HL-60 (cell line): Measurements from ENCODE around the gene GDPD4.

Source experiments
- DNase-seq, 2 experiments: peaks; one replicate each; pipeline ENCODE4 v3.0.0-alpha.2; 2010 to 2020; ENCODE audit warnings: low read depth in 1 of 2, low spot score in 1 of 2
- H3K27ac ChIP-seq: fragments of 250-450 bp; sonication (Bioruptor Pico); replicated peaks from 2 replicates; pipeline ENCODE4 v1.5.1; 2020; ENCODE audit warnings: mild to moderate bottlenecking, moderate library complexity
- H3K27me3 ChIP-seq: fragments of 250-450 bp; sonication (Bioruptor Pico); 2 replicates; pipeline ENCODE4 v1.5.1; 2021; ENCODE audit warnings: mild to moderate bottlenecking, moderate library complexity; ENCODE audit not compliant: insufficient read depth, poor library complexity, severe bottlenecking
- H3K4me3 ChIP-seq: replicated peaks from 2 replicates; pipeline ENCODE4 v1.5.1; 2011; ENCODE audit warnings: mild to moderate bottlenecking, control low read depth, low read length; ENCODE audit not compliant: insufficient read depth
- CTCF ChIP-seq: IDR thresholded peaks from one replicate; pipeline ENCODE4 v1.5.1; 2011; ENCODE audit warnings: low read length, control low read depth, inconsistent platforms; ENCODE audit not compliant: insufficient read depth
- GABPA ChIP-seq: IDR thresholded peaks from 2 replicates; pipeline ENCODE4 v1.6.1; 2012; ENCODE audit warnings: low read depth
- POLR2AphosphoS5 ChIP-seq: IDR thresholded peaks from 2 replicates; pipeline ENCODE4 v1.6.1; 2012; ENCODE audit warnings: low read depth
- REST ChIP-seq: IDR thresholded peaks from 2 replicates; pipeline ENCODE4 v1.6.1; 2012; ENCODE audit warnings: low read depth; ENCODE audit not compliant: insufficient replicate concordance
- SPI1 ChIP-seq: IDR thresholded peaks from 2 replicates; pipeline ENCODE4 v1.6.1; 2012; ENCODE audit warnings: low read depth, mild to moderate bottlenecking, borderline replicate concordance

Gene GDPD4

GRCh38 chr11:77345621-77346020 lies 44.1 kb upstream of the GDPD4 start:
- Histone ChIP-seq H3K27ac (no peak overlapping the region), H3K4me3 (no peak overlapping the region), H3K27me3 (no peaks in the 10 kb centered on the region)
- TF ChIP-seq GABPA (no peak), REST (no peak), SPI1 (no peak)
- DNase-seq, result no peak

- Histone ChIP-seq H3K27ac (no peak overlapping the region), H3K27me3 (no peaks in the 10 kb centered on the region), H3K4me3 (no peak overlapping the region)
- DNase-seq, result no peak
- TF ChIP-seq POLR2AphosphoS5 (no peak), REST (no peak), CTCF (no peak), SPI1 (no peak), GABPA (no peak)
Observed at GRCh38 chr11:77340501-77340900, 39.0 kb upstream of the GDPD4 start.

GRCh38 chr11:77332259-77332658 lies 30.8 kb upstream of the GDPD4 start:
- H3K4me3 ChIP-seq, result no peak overlapping the region
- TF ChIP-seq REST (no peak), GABPA (no peak), SPI1 (no peak), CTCF (no peak), POLR2AphosphoS5 (no peak)
- H3K27me3 ChIP-seq, result no peaks in the 10 kb centered on the region
- H3K27ac ChIP-seq, result no peak overlapping the region
- DNase-seq, result no peak

GRCh38 chr11:77325159-77325558 lies 23.7 kb upstream of the GDPD4 start:
- TF ChIP-seq CTCF (no peak), REST (no peak), POLR2AphosphoS5 (no peak), SPI1 (no peak)
- Histone ChIP-seq H3K27me3 (no peaks in the 10 kb centered on the region), H3K4me3 (no peak overlapping the region), H3K27ac (no peak overlapping the region)
- DNase-seq, result no peak
